K562 (cell line): ENCODE data around the gene CUTA. TPM values are rescaled to one million over a fixed set of nuclear protein-coding genes. Genes with fewer than 3 reads are reported as not detected.

Experiments
- ADNP ChIP-seq: fragments of 200-800 bp; sonication (Bioruptor generic); IDR thresholded peaks from 2 replicates; pipeline ENCODE4 v1.6.1; 2016; ENCODE audit warnings: missing genetic modification characterization, missing compliant biosample characterization
- EWSR1 ChIP-seq: fragments of 450-650 bp; IDR thresholded peaks from 2 replicates; pipeline ENCODE4 v1.6.1; 2018; ENCODE audit warnings: borderline replicate concordance, mild to moderate bottlenecking, low read depth, moderate library complexity; ENCODE audit not compliant: partially characterized antibody
- KAT2B ChIP-seq: IDR thresholded peaks from one replicate; pipeline ENCODE4 v1.6.1; 2012; ENCODE audit warnings: low read depth, mild to moderate bottlenecking, control low read depth, inconsistent platforms, low read length, moderate library complexity
- KLF6 ChIP-seq: fragments of 250-450 bp; sonication (Bioruptor Pico); IDR thresholded peaks from 2 replicates; pipeline ENCODE4 v1.4.0; 2020; ENCODE audit warnings: mild to moderate bottlenecking, moderate library complexity, borderline replicate concordance
- NCOA2 ChIP-seq, 2 experiments: fragments of 450-650 bp; IDR thresholded peaks; 2 replicates each; pipeline ENCODE4 v1.6.1; 2018; ENCODE audit warnings: mild to moderate bottlenecking in 2 of 2, moderate library complexity in 1 of 2; ENCODE audit not compliant: partially characterized antibody in 2 of 2
- PTRF ChIP-seq: fragments of 450-650 bp; IDR thresholded peaks from 2 replicates; pipeline ENCODE4 v1.6.1; 2016; ENCODE audit warnings: mild to moderate bottlenecking, missing genetic modification characterization, missing compliant biosample characterization
- PURB ChIP-seq: sonication (generic); formaldehyde crosslinking; IDR thresholded peaks from 2 replicates; pipeline ENCODE4 v1.9.0; 2021; ENCODE audit warnings: low read depth, mild to moderate bottlenecking, missing genetic modification reagents
- RCOR1 ChIP-seq, 2 experiments: IDR thresholded peaks; 2 replicates each; pipeline ENCODE4 v1.6.1; 2012; ENCODE audit warnings: low read depth in 2 of 2, low read length in 2 of 2, borderline replicate concordance in 1 of 2, improper control_type of control experiment in 1 of 2
- SIX5 ChIP-seq, 2 experiments: IDR thresholded peaks; 2 replicates each; pipeline ENCODE4 v1.6.1; 2011; ENCODE audit warnings: low read length in 2 of 2, borderline replicate concordance in 1 of 2, low read depth in 1 of 2, mild to moderate bottlenecking in 1 of 2, moderate library complexity in 1 of 2; ENCODE audit not compliant: insufficient read depth in 1 of 2
- TEAD4 ChIP-seq, 2 experiments: sonication (generic) in 1 of 2; formaldehyde crosslinking in 1 of 2; IDR thresholded peaks; 2 replicates each; pipeline versions ENCODE4 v1.6.1 to v1.8.0; 2012 to 2022; ENCODE audit warnings: borderline replicate concordance in 1 of 2, inconsistent platforms in 1 of 2, low read length in 1 of 2, mild to moderate bottlenecking in 1 of 2, missing genetic modification reagents in 1 of 2
- ZBED1 ChIP-seq: IDR thresholded peaks from 2 replicates; pipeline ENCODE4 v1.6.1; 2014
- ZBTB33 ChIP-seq: sonication (generic); formaldehyde crosslinking; IDR thresholded peaks from 2 replicates; pipeline ENCODE4 v1.8.1; 2023; ENCODE audit warnings: mild to moderate bottlenecking, missing genetic modification reagents
- ZBTB8A ChIP-seq: fragments of 450-650 bp; IDR thresholded peaks from 2 replicates; pipeline ENCODE4 v1.6.1; 2018; ENCODE audit warnings: mild to moderate bottlenecking, moderate library complexity; ENCODE audit not compliant: partially characterized antibody
- ZNF12 ChIP-seq: sonication (generic); formaldehyde crosslinking; IDR thresholded peaks from 2 replicates; pipeline ENCODE4 v1.4.0; 2020; ENCODE audit warnings: mild to moderate bottlenecking, missing genetic modification reagents
- ZNF644 ChIP-seq: fragments of 200-800 bp; sonication (Bioruptor generic); IDR thresholded peaks from 2 replicates; pipeline ENCODE4 v1.6.1; 2016; ENCODE audit warnings: low read depth, missing genetic modification characterization, missing compliant biosample characterization
- polyA plus RNA-seq, 8 experiments: library from polyadenylated mRNA; depleted of rRNA in 4 of 8; stranded (reverse) in 5 of 8; unstranded in 3 of 8; fragments of >200 nt; fragmentation: Nextera tagmentation in 2 of 8; fragmentation: Illumina TruSeq in 1 of 8; extraction: Ambion mirVana in 2 of 8; extraction: Trizol in 1 of 8; gene quantifications; 2 replicates each; pipeline versions ENCODE4 v1.2.1 to v1.2.3, GENCODE V29; 2011 to 2014; ENCODE audit warnings: inconsistent platforms in 1 of 8, missing spikeins in 1 of 8
- total RNA-seq, 7 experiments: library from RNA; depleted of rRNA in 6 of 7; stranded (reverse); fragments of >200 nt in 6 of 7; fragmentation: Illumina TruSeq in 2 of 7; extraction: Trizol in 2 of 7; gene quantifications; 2 replicates each; pipeline versions ENCODE4 v1.2.1 to v1.2.3, GENCODE V29; 2011 to 2021; ENCODE audit warnings: low replicate concordance in 1 of 7
- TF ChIP-seq, protein P1 (sequence below): IDR thresholded peaks from 2 replicates; pipeline ENCODE4 v1.6.1; 2011; ENCODE audit not compliant: insufficient read length; ENCODE audit errors: extremely low read depth
- TF ChIP-seq, protein P2 (sequence below): fragments of 250-450 bp; sonication (Bioruptor Pico); IDR thresholded peaks from 2 replicates; pipeline ENCODE4 v1.6.1; 2021; ENCODE audit warnings: mild to moderate bottlenecking
- TF ChIP-seq, protein P3 (sequence below): sonication (generic); formaldehyde crosslinking; IDR thresholded peaks from 2 replicates; pipeline ENCODE4 v1.8.0; 2022; ENCODE audit warnings: mild to moderate bottlenecking, missing genetic modification reagents, borderline replicate concordance

The CUTA gene
- total and polyA plus RNA-seq, 9 of the 15 experiments (the other 6 are each of a cell fraction or from before 2014, with no cell fraction given), result 166 to 682 (median 310) TPM

DNA sequence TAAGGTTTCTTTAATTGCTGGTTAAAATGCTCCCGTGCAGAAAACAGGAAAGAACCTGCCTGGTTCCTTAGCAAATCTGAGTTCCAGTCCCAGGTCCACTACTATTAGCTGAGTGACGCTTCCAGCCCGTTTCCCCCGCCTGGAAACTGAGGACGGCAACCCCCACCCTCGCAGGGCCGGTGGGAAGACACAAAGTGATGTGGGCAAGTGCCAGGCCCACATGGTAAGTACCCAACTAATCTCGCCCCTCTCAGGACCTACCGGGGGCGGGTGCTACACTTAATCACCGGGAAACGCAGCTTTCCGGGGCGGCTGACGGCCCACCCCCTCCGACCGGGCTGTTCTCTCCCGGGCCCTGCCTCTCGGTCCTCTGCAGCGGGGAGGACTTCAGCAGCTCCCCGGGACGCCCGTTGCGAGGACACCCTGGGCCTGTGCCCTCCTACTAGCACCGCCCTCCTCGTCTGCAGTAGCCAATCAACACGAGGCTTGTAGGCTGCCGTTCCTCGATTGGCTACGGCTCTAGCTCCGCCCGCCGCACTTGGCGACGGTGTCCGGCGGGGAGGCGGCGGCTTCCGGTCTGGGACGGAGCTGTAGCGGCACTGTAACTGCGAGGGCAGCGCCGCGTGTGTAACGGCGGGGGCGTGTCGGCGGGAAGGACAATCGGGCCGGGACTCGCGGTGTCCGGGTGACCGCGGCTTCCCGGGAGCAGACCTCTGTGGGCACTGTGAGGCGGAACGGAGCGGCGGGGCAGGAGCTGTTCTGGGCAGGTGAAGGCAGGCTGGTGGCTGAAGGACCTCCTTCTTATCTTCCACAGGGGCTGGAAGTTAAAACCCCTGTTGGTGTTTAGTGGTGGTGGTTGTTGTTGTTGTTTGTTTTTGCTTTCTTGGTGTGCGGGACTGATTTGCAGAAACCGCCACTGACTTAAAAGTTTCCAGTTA lies 36.4 kb upstream of the CUTA start, which contains the start of gene ZBTB9 (continued):
- TF ChIP-seq, protein P1, sequence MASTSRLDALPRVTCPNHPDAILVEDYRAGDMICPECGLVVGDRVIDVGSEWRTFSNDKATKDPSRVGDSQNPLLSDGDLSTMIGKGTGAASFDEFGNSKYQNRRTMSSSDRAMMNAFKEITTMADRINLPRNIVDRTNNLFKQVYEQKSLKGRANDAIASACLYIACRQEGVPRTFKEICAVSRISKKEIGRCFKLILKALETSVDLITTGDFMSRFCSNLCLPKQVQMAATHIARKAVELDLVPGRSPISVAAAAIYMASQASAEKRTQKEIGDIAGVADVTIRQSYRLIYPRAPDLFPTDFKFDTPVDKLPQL, result no peak
- TF ChIP-seq KAT2B (no peak), TEAD4 (IDR thresholded peaks at IDR 0.05; ENCODE audit: low read length) (no peak), TEAD4 (CRISPR knock-in tag; IDR thresholded peaks at IDR 0.05; ENCODE audit: borderline replicate concordance) (no peak), PURB (no peak), ZBTB33 (CRISPR knock-in tag) (0 out of 2 replicates have a peak, but pooled peaks have one; percentile 24), ADNP (no peak), NCOA2 (IDR thresholded peaks at IDR 0.05; ENCODE audit: partially characterized antibody in 2 of 2) (no peak), ZBED1 (no peak), ZNF644 (tag) (no peak), SIX5 (IDR thresholded peaks at IDR 0.05; ENCODE audit: borderline replicate concordance in 1 of 2, insufficient read depth in 1 of 2, low read depth in 1 of 2, low read length in 2 of 2) (no peak), ZNF12 (peak; percentile 56; the same call in 1 of the 2 replicates), PTRF (no peak), RCOR1 (IDR thresholded peaks at IDR 0.05; ENCODE audit: borderline replicate concordance in 1 of 2, low read depth in 2 of 2, low read length in 2 of 2) (peak; percentile 47 to 69; a peak in 3 of 4 replicates), ZBTB8A (no peak), KLF6 (CRISPR knock-in tag) (peak; percentile 79; the same call in 1 of the 2 replicates), EWSR1 (no peak)
- TF ChIP-seq, protein P2, sequence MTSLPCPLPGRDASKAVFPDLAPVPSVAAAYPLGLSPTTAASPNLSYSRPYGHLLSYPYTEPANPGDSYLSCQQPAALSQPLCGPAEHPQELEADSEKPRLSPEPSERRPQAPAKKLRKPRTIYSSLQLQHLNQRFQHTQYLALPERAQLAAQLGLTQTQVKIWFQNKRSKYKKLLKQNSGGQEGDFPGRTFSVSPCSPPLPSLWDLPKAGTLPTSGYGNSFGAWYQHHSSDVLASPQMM (CRISPR knock-in tag), result no peak
- TF ChIP-seq, protein P3, sequence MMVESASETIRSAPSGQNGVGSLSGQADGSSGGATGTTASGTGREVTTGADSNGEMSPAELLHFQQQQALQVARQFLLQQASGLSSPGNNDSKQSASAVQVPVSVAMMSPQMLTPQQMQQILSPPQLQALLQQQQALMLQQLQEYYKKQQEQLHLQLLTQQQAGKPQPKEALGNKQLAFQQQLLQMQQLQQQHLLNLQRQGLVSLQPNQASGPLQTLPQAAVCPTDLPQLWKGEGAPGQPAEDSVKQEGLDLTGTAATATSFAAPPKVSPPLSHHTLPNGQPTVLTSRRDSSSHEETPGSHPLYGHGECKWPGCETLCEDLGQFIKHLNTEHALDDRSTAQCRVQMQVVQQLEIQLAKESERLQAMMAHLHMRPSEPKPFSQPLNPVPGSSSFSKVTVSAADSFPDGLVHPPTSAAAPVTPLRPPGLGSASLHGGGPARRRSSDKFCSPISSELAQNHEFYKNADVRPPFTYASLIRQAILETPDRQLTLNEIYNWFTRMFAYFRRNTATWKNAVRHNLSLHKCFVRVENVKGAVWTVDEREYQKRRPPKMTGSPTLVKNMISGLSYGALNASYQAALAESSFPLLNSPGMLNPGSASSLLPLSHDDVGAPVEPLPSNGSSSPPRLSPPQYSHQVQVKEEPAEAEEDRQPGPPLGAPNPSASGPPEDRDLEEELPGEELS (CRISPR knock-in tag), result no peak; the same call in 1 of the 2 replicates
